PC-3 (cell line): ENCODE measurements around the gene SOBP.

Experiments used
- CTCF ChIP-seq: fragments of 300-600 bp; sonication (generic); conservative IDR thresholded peaks from 2 replicates; pipeline ENCODE4 v1.5.1; 2017; ENCODE audit warnings: antibody characterized with exemption, low read depth, mild to moderate bottlenecking, low read length
- EZH2 ChIP-seq: fragments of 300-600 bp; sonication (generic); IDR thresholded peaks from one replicate; pipeline ENCODE4 v1.6.1; 2017; ENCODE audit warnings: antibody characterized with exemption, mild to moderate bottlenecking, low read length; ENCODE audit not compliant: unreplicated experiment

GRCh38 chr6:107523054-107523791 is 33.3 kb downstream of the SOBP start:
- no peak for TF ChIP-seq CTCF
- no peak for TF ChIP-seq EZH2
